HG03095 (cell line): Measurements from ENCODE around the gene PCDHGA6.
A peak's percentile ranks its signal among the peaks of the same experiment; 100 is the strongest.
"Not testable (repeated sequence)": the region's sequence is repeated elsewhere in the genome, so short reads cannot be mapped to it uniquely, and the experiment has no call there.

Experiments used
- ATAC-seq: cut with Tn5 transposase; IDR thresholded peaks from one replicate; pipeline ENCODE4 v1.9.1; 2021; ENCODE audit warnings: moderate library complexity; ENCODE audit not compliant: unreplicated experiment

PCDHGA6 gene

GRCh38 chr5:141359790-141360426 is 13.8 kb upstream of the PCDHGA6 start, which contains the start of gene PCDHGB2:
Gene PCDHGB2, plus strand, starts transcription at chr5:141359994. Its CDS starts 142 bp downstream, at chr5:141360136.
- no peak for ATAC-seq

- no peak for ATAC-seq
These were observed 13.0 kb upstream of the PCDHGA6 start for GRCh38 chr5:141360685-141361084.

DNA sequence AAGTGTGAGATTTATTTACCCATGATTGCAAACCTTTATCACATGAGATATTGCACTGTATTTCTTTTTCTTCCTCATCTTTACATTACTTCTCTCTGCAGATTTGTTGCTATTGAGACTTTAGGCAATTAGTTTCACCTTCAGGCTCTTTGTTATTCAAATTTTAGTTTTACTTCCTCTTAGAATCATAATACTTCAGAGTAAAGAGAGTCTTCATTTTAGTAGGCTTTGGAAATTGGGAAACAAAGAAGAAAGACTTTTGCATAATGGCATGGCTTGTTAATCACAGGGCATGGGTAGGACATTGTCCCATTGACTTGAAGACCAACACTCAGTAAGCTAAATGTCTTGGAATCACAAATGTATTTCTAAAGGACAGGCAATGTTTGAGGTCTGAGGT is 11.0 kb upstream of the PCDHGA6 start:
- no peak for ATAC-seq

GRCh38 chr5:141363952-141364660 is 9.6 kb upstream of the PCDHGA6 start, which contains the start of gene PCDHGA5:
Gene PCDHGA5, plus strand, starts transcription at chr5:141364162. Its CDS starts 169 bp downstream, at chr5:141364331.
- no peak for ATAC-seq

- ATAC-seq, result no peak
These were observed 7.4 kb upstream of the PCDHGA6 start for GRCh38 chr5:141366016-141366896.

DNA sequence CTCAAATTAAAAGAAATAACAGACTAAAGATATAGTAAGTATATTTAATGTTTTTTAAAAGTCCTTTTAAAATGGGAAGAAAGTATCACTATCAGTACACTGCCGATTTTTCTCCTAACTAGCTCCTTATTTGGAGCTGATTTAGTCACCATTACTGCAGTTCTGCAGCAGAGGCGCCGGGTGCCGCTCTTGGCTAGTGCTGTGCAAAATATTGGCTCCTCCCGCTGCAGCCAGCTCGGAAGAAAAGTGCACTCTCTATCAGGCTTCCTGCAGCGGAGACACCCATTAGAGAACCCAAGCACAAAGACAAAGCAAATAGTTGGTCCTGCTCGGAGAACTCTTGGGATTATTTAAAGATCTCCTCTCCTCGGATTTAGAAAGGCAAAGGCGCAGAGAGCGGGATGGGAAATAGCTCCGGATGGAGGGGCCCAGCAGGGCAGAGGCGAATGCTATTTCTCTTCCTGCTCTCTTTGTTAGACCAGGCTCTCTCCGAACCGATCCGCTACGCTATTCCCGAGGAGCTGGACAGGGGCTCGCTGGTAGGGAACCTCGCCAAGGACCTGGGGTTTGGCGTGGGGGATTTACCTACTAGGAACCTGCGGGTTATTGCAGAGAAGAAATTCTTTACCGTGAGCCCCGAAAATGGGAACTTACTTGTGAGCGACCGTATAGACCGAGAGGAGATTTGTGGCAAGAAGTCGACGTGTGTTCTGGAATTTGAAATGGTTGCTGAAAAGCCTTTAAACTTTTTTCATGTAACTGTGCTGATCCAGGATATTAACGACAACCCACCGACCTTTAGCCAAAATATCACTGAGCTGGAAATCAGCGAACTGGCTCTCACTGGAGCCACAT is 3.5 kb upstream of the PCDHGA6 start, which contains the start of gene PCDHGB3:
TSS of gene PCDHGB3 (plus strand) at position 249 of the 855 bp plus-strand sequence. CDS start at position 402, 153 bp downstream.
- ATAC-seq, result peak; percentile 99

DNA sequence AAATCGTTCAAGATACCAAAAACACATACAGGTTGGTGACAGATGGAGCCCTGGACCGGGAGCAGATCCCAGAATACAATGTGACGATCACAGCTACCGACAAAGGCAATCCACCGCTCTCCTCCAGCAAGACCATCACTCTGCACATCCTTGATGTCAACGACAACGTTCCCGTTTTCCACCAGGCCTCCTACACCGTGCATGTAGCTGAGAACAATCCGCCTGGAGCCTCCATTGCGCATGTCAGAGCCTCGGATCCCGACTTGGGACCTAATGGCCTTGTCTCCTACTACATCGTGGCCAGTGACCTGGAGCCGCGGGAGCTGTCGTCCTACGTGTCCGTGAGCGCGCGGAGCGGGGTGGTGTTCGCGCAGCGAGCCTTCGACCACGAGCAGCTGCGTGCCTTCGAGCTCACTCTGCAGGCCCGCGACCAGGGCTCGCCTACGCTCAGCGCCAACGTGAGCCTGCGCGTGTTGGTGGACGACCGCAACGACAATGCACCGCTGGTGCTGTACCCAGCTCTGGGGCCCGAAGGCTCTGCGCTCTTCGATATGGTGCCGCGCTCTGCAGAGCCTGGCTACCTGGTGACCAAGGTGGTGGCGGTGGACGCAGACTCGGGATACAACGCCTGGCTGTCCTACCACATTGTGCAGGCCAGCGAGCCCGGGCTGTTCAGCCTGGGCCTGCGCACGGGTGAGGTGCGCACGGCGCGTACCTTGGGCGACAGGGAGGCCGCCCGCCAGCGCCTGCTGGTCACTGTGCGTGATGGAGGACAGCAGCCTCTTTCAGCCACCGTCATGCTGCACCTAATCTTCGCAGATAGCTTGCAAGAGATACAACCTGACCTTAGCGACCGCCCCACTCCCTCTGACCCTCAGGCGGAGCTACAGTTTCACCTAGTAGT is 1.9 kb upstream of the PCDHGA6 start:
- no peak for ATAC-seq

DNA sequence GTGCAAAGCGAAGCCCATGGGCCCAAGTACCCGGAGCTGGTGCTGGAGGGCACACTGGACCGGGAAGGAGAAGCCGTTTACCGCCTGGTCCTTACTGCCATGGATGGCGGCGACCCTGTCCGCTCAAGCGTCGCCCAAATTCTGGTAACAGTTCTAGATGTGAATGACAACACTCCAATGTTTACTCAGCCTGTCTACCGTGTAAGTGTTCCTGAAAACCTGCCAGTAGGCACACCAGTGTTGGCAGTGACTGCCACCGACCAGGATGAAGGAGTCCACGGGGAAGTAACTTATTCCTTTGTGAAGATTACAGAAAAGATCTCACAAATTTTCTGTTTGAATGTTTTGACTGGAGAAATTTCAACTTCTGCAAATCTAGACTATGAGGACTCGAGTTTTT is 936 bp downstream of the PCDHGA6 start:
- no peak for ATAC-seq

DNA sequence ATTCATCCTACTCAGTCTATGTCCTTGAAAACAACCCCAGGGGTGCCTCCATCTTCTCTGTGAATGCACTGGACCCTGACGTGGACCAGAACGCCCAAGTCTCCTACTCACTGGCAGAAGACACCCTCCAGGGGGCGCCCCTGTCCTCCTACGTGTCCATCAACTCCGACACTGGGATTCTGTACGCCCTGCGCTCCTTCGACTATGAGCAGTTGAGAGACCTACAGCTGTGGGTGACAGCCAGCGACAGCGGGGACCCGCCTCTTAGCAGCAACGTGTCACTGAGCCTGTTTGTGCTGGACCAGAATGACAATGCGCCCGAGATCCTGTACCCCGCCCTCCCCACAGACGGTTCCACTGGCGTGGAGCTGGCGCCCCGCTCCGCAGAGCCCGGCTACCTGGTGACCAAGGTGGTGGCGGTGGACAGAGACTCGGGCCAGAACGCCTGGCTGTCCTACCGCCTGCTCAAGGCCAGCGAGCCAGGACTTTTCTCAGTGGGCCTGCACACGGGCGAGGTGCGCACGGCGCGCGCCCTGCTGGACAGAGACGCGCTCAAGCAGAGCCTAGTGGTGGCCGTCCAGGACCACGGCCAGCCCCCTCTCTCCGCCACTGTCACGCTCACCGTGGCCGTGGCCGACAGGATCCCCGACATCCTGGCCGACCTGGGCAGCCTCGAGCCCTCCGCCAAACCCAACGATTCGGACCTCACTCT is 1.9 kb downstream of the PCDHGA6 start:
- ATAC-seq, result not testable (repeated sequence)

GRCh38 chr5:141382469-141383294 is 9.0 kb downstream of the PCDHGA6 start, which contains the start of gene PCDHGA7:
Gene PCDHGA7, plus strand, starts transcription at chr5:141382742. Its CDS starts 158 bp downstream, at chr5:141382900.
- no peak for ATAC-seq

DNA sequence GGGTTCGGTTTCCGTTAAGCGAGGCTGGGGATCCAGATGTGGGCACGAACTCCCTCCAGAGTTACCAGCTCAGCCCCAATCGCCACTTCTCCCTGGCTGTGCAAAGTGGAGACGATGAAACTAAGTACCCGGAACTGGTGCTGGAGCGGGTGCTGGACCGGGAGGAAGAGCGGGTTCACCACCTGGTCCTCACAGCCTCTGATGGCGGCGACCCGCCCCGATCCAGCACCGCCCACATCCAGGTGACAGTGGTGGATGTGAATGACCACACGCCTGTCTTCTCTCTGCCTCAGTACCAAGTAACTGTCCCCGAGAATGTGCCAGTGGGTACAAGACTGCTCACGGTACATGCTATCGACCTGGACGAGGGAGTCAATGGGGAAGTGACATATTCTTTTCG is 9.7 kb downstream of the PCDHGA6 start:
- no peak for ATAC-seq

GRCh38 chr5:141384471-141385267 is 11.0 kb downstream of the PCDHGA6 start:
- ATAC-seq, result no peak

DNA sequence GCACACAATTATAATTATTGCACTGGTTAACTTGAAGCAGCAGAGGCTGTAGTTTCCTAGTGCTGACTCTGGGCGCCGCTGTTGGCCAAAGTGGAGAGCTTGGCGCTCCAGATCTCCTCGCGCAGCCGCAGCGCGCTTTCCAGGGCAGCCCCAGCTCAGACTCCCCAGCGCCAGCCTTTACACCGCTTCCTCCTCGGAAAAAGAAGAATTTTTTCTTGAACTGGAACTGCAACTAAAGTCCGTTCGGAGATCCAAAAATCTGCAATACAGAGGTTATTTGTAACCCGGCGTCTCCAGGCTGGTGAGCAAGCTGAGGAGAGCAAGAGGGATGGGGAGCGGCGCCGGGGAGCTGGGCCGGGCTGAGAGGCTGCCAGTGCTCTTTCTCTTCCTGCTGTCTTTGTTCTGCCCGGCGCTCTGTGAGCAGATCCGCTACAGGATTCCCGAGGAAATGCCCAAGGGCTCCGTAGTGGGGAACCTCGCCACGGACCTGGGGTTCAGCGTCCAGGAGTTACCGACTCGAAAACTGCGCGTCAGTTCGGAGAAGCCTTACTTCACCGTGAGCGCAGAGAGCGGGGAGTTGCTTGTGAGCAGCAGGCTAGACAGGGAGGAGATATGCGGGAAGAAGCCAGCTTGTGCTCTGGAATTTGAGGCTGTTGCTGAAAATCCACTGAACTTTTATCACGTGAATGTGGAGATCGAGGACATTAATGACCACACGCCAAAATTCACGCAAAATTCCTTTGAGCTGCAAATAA is 14.0 kb downstream of the PCDHGA6 start, which contains the start of gene PCDHGB4:
TSS of gene PCDHGB4 (plus strand) at position 142 of the 755 bp plus-strand sequence. CDS start at position 329, 187 bp downstream.
- ATAC-seq, result not testable (repeated sequence)

- no peak for ATAC-seq
These were observed 15.0 kb downstream of the PCDHGA6 start for GRCh38 chr5:141388661-141389060.

DNA sequence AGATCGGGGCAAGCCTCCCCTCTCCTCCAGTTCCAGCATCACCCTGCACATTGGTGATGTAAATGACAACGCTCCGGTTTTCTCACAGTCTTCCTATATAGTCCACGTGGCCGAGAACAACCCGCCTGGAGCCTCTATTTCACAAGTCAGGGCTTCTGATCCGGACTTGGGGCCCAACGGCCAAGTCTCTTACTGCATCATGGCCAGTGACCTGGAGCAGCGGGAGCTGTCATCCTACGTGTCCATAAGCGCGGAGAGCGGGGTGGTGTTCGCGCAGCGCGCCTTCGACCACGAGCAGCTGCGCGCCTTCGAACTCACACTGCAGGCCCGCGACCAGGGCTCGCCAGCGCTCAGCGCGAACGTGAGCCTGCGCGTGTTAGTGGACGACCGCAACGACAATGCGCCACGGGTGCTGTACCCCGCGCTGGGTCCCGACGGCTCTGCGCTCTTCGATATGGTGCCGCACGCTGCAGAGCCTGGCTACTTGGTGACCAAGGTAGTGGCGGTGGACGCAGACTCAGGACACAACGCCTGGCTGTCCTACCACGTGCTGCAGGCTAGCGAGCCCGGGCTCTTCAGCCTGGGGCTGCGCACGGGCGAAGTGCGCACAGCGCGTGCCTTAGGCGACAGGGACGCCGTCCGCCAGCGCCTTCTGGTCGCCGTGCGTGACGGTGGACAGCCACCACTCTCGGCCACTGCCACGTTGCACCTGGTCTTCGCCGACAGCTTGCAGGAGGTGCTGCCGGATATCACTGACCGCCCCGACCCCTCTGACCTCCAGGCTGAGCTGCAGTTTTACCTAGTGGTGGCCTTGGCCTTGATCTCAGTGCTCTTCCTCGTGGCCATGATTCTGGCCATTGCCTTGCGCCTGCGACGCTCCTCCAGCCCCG is 15.7 kb downstream of the PCDHGA6 start:
- ATAC-seq, result no peak
